Keratinocyte (primary cell): Measurements from ENCODE around the gene NR6A1. TPM values are rescaled to one million over a fixed set of nuclear protein-coding genes. Genes with fewer than 3 reads are reported as not detected.

Source experiments
- DNase-seq: peaks from one replicate; pipeline ENCODE4 v3.0.0-alpha.2; 2011; ENCODE audit warnings: low read depth, missing footprints, low spot score
- FAIRE-seq: peaks from 2 replicates; lab custom pipeline; 2011; peaks lifted over from hg19 to GRCh38; lab: Jason Lieb, UNC
- H2AFZ ChIP-seq: 2 replicates; pipeline ENCODE4 v1.6.0; 2012; ENCODE audit warnings: low read length, control low read depth, inconsistent platforms; ENCODE audit not compliant: control insufficient read depth
- H3K27ac ChIP-seq: 2 replicates; pipeline ENCODE4 v1.5.1; 2011; ENCODE audit warnings: low read length; ENCODE audit not compliant: control insufficient read depth, insufficient read depth
- H3K27me3 ChIP-seq: 3 replicates; pipeline ENCODE4 v1.6.0; 2011; ENCODE audit warnings: low read length; ENCODE audit not compliant: control insufficient read depth, insufficient read depth; ENCODE audit errors: extremely low read depth
- H3K36me3 ChIP-seq, 2 experiments: 2 replicates in 1 of 2; 3 replicates in 1 of 2; pipeline ENCODE4 v1.5.1; 2011; ENCODE audit warnings: low read length in 2 of 2, mild to moderate bottlenecking in 1 of 2; ENCODE audit not compliant: control insufficient read depth in 2 of 2, insufficient read depth in 2 of 2; ENCODE audit errors: extremely low read depth in 1 of 2
- H3K4me1 ChIP-seq: 3 replicates; pipeline ENCODE4 v1.5.1; 2011; ENCODE audit warnings: low read length; ENCODE audit not compliant: control insufficient read depth, insufficient read depth; ENCODE audit errors: extremely low read depth
- H3K4me2 ChIP-seq: 3 replicates; pipeline ENCODE4 v1.6.0; 2011; ENCODE audit warnings: low read depth, low read length; ENCODE audit not compliant: control insufficient read depth, insufficient read depth; ENCODE audit errors: extremely low read depth
- H3K4me3 ChIP-seq, 3 experiments: fragments of 200-600 bp in 1 of 3; sonication (generic) in 1 of 3; 2 replicates in 2 of 3; 3 replicates in 1 of 3; pipeline ENCODE4 v1.5.1; 2011 to 2016; ENCODE audit warnings: low read length in 3 of 3, mild to moderate bottlenecking in 3 of 3, control low read depth in 2 of 3, inconsistent platforms in 1 of 3, low read depth in 1 of 3, mixed read lengths in 1 of 3, mixed run types in 1 of 3, moderate library complexity in 1 of 3; ENCODE audit not compliant: control insufficient read depth in 2 of 3, insufficient read depth in 2 of 3; ENCODE audit errors: extremely low read depth in 1 of 3
- H3K79me2 ChIP-seq: 2 replicates; pipeline ENCODE4 v1.6.0; 2012; ENCODE audit warnings: low read length; ENCODE audit not compliant: control insufficient read depth, insufficient read depth
- H3K9ac ChIP-seq: 3 replicates; pipeline ENCODE4 v1.6.0; 2011; ENCODE audit warnings: low read length; ENCODE audit not compliant: control insufficient read depth, insufficient read depth; ENCODE audit errors: extremely low read depth
- H3K9me1 ChIP-seq: 3 replicates; pipeline ENCODE4 v1.6.0; 2011; ENCODE audit warnings: low read length; ENCODE audit not compliant: control insufficient read depth, insufficient read depth; ENCODE audit errors: extremely low read depth
- H3K9me3 ChIP-seq: 2 replicates; pipeline ENCODE4 v1.5.1; 2012; ENCODE audit warnings: low read depth, low read length; ENCODE audit not compliant: control insufficient read depth
- H4K20me1 ChIP-seq: 3 replicates; pipeline ENCODE4 v1.6.0; 2011; ENCODE audit warnings: low read length; ENCODE audit not compliant: control insufficient read depth, insufficient read depth; ENCODE audit errors: extremely low read depth
- EZH2 ChIP-seq: IDR thresholded peaks from one replicate; pipeline ENCODE4 v1.6.1; 2012; ENCODE audit warnings: inconsistent platforms, mild to moderate bottlenecking, low read length, moderate library complexity
- dilution Hi-C: fragments of 300-500 bp; cut with MboI; formaldehyde crosslinking; loops from one replicate; pipeline ENCODE4 v1.7.0; 2020; ENCODE audit warnings: low sequenced_read_pairs; ENCODE audit not compliant: extremely low pct_ligation_motif_present
- polyA plus RNA-seq, 5 experiments: library from polyadenylated mRNA; depleted of rRNA in 3 of 5; stranded (reverse) in 3 of 5; stranded (forward) in 1 of 5; unstranded in 1 of 5; fragments of >200 nt; gene quantifications; 1 replicate in 1 of 5; 2 replicates in 3 of 5; 3 replicates in 1 of 5; pipeline versions ENCODE4 v1.2.1 to v1.2.3, GENCODE V29; 2011 to 2012; ENCODE audit warnings: missing spikeins in 2 of 5, low read depth in 1 of 5, low replicate concordance in 1 of 5
- TF ChIP-seq, protein P1 (sequence below), 3 experiments: IDR thresholded peaks in 1 of 3; conservative IDR thresholded peaks in 1 of 3; optimal IDR thresholded peaks in 1 of 3; 2 replicates in 2 of 3; 3 replicates in 1 of 3; pipeline versions ENCODE3 to v1.5.1; 2011; ENCODE audit warnings: low read length in 3 of 3, mild to moderate bottlenecking in 3 of 3, moderate library complexity in 2 of 3, control low read depth in 1 of 3, inconsistent platforms in 1 of 3; ENCODE audit not compliant: insufficient read depth in 2 of 3; ENCODE audit errors: extremely low read depth in 1 of 3

Gene NR6A1
- polyA plus RNA-seq, 1 donor (not counting 4 experiments of a cell fraction or from before 2014, with no cell fraction given): 1.8 TPM

DNA sequence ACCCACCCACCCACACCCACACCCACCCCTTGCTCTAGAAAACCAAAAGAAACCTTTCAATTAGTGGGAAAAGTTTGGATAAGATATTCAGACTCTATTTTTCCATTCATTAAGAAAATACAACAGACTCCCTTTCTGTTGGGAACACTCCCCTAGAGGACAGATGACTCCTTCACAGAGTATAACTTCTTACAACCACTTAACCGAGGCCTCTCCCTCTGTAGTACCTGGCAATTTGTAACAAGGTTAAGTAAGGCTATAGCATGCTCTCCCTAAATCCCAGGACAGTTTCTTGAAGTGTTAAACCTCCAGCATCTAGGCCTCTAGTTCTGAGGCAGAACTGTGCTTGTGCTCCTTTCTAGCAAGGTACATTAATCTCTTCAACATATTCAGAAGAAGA lies 188.0 kb downstream of the NR6A1 start:
- H3K36me3 ChIP-seq: no peaks in the 10 kb centered on the region
- DNase-seq (no peak), FAIRE-seq (no peak)
- H3K4me2 ChIP-seq: no peak overlapping the region
- H3K4me1 ChIP-seq: no peaks in the 10 kb centered on the region
- no peak overlapping the region for H3K4me3 ChIP-seq
- dilution Hi-C loops: no loop called here
- H3K9me3 ChIP-seq: no peaks in the 10 kb centered on the region
- no peak overlapping the region for H3K9ac ChIP-seq
- H3K79me2 ChIP-seq: no peaks in the 10 kb centered on the region
- H4K20me1 ChIP-seq: no peaks in the 10 kb centered on the region
- no peak overlapping the region for H2AFZ ChIP-seq
- no peak overlapping the region for H3K27ac ChIP-seq
- no peak for TF ChIP-seq EZH2
- TF ChIP-seq, protein P1, sequence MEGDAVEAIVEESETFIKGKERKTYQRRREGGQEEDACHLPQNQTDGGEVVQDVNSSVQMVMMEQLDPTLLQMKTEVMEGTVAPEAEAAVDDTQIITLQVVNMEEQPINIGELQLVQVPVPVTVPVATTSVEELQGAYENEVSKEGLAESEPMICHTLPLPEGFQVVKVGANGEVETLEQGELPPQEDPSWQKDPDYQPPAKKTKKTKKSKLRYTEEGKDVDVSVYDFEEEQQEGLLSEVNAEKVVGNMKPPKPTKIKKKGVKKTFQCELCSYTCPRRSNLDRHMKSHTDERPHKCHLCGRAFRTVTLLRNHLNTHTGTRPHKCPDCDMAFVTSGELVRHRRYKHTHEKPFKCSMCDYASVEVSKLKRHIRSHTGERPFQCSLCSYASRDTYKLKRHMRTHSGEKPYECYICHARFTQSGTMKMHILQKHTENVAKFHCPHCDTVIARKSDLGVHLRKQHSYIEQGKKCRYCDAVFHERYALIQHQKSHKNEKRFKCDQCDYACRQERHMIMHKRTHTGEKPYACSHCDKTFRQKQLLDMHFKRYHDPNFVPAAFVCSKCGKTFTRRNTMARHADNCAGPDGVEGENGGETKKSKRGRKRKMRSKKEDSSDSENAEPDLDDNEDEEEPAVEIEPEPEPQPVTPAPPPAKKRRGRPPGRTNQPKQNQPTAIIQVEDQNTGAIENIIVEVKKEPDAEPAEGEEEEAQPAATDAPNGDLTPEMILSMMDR (optimal IDR thresholded peaks at IDR 0.05 in 1 of 3, IDR thresholded peaks at IDR 0.05 in 1 of 3, conservative IDR thresholded peaks at IDR 0.05 in 1 of 3; ENCODE audit: extremely low read depth in 1 of 3, insufficient read depth in 2 of 3, low read length in 3 of 3): no peak
- no peaks in the 10 kb centered on the region for H3K9me1 ChIP-seq
- no peaks in the 10 kb centered on the region for H3K27me3 ChIP-seq

DNA sequence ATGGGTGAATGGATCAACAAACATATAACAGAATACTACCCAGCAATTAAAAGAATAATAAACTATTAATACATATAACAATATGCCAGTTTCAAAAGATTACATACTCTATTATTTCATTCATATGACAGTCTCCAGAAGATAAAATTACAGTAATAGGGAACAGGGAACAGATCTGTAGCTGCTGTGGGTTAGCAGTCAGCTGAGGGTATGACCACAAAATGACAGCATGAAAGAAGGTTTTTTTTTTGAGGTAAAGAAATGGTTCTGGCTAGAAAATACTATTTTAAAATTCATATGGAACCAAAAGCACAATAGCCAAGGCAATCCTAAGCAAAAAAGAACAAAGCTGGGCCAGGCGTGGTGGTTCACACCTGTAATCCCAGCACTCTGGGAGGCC lies 190.9 kb downstream of the NR6A1 start:
- DNase-seq (no peak), FAIRE-seq (no peak)
- Histone ChIP-seq H3K9me3 (no peaks in the 10 kb centered on the region), H3K4me2 (no peak overlapping the region), H3K36me3 (no peaks in the 10 kb centered on the region), H3K27ac (no peak overlapping the region), H3K27me3 (no peaks in the 10 kb centered on the region), H3K9me1 (no peaks in the 10 kb centered on the region), H3K9ac (no peak overlapping the region), H3K4me1 (peaks cover 6% of the 10 kb centered on the region), H4K20me1 (no peaks in the 10 kb centered on the region), H3K4me3 (no peak overlapping the region), H3K79me2 (no peaks in the 10 kb centered on the region), H2AFZ (no peak overlapping the region)
- no peak for TF ChIP-seq EZH2
- TF ChIP-seq, protein P1 (optimal IDR thresholded peaks at IDR 0.05 in 1 of 3, IDR thresholded peaks at IDR 0.05 in 1 of 3, conservative IDR thresholded peaks at IDR 0.05 in 1 of 3; ENCODE audit: extremely low read depth in 1 of 3, insufficient read depth in 2 of 3, low read length in 3 of 3): no peak
- dilution Hi-C loops: no loop called here
